Upper lobe of left lung (tissue), 6 donors: Measurements from ENCODE around the gene ZNF500. TPM values are rescaled to one million over a fixed set of nuclear protein-coding genes. Genes with fewer than 3 reads are reported as not detected.

Source experiments
- ATAC-seq, 2 donors: fragments of 200-7000 bp; cut with Tn5 transposase; one replicate each; pipeline ENCODE4 v1.9.1; 2022; ENCODE audit warnings: mild to moderate bottlenecking in 2 of 2, moderate library complexity in 2 of 2; ENCODE audit not compliant: low FRiP score in 2 of 2
- DNase-seq, 2 donors: peaks; one replicate each; pipeline ENCODE4 v3.0.0-alpha.2; 2019 to 2020
- H3K27ac ChIP-seq, 4 donors: fragments of 200-600 bp; sonication (generic); one replicate each; pipeline ENCODE4 v1.5.1; 2016 to 2019
- H3K27me3 ChIP-seq, 4 donors: fragments of 200-600 bp; sonication (generic); one replicate each; pipeline ENCODE4 v1.5.1; 2017 to 2019
- H3K36me3 ChIP-seq, 4 donors: fragments of 200-600 bp; sonication (generic); one replicate each; pipeline ENCODE4 v1.5.1; 2016 to 2019
- H3K4me1 ChIP-seq, 4 donors: fragments of 200-600 bp; sonication (generic); one replicate each; pipeline ENCODE4 v1.5.1; 2018 to 2019
- H3K4me3 ChIP-seq, 4 donors: fragments of 200-600 bp; sonication (generic); one replicate each; pipeline ENCODE4 v1.5.1; 2017 to 2019; ENCODE audit warnings: mild to moderate bottlenecking in 2 of 4, moderate library complexity in 1 of 4
- H3K9me3 ChIP-seq, 4 donors: fragments of 200-600 bp; sonication (generic); one replicate each; pipeline ENCODE4 v1.5.1; 2018 to 2019
- CTCF ChIP-seq, 6 experiments: fragments of 450-650 bp in 4 of 6; fragments of 200-600 bp in 2 of 6; sonication (generic) in 2 of 6; IDR thresholded peaks; one replicate each; pipeline ENCODE4 v1.5.1; 2016 to 2019; ENCODE audit warnings: antibody characterized with exemption in 6 of 6
- EP300 ChIP-seq, 4 donors: sonication (generic); formaldehyde crosslinking; IDR thresholded peaks; one replicate each; pipeline ENCODE4 v1.5.1; 2017; ENCODE audit warnings: antibody characterized with exemption in 4 of 4, control low read depth in 2 of 4
- POLR2A ChIP-seq, 4 donors: fragments of 450-650 bp; IDR thresholded peaks; one replicate each; pipeline ENCODE4 v1.5.1; 2016 to 2017; ENCODE audit warnings: antibody characterized with exemption in 4 of 4, mild to moderate bottlenecking in 2 of 4
- POLR2AphosphoS5 ChIP-seq, 2 donors: sonication (generic); formaldehyde crosslinking; IDR thresholded peaks; one replicate each; pipeline ENCODE4 v1.5.1; 2017; ENCODE audit warnings: antibody characterized with exemption in 2 of 2
- WGBS, 2 donors: methylation state at CpG; one replicate each; pipeline ENCODE4 v1.1.5; 2017 to 2018; 5-methylcytosine and 5-hydroxymethylcytosine counted together
- total RNA-seq, 6 donors: library from RNA; depleted of rRNA in 4 of 6; stranded (reverse); fragments of >200 nt in 4 of 6; gene quantifications; one replicate each; pipeline versions ENCODE4 v1.1.0 to v1.2.1, GENCODE V29; 2016 to 2021
- donor health status: DM: no; HTN: no; CAD: no; lungs with moderate emphysema.
- donor health status: DM: no; HTN: yes; CAD: no; lungs with severe emphysema.

Gene ZNF500
- total RNA-seq, 6 donors from 2014 or later, result 10.1 to 17.5 (median 13.2) TPM

GRCh38 chr16:4780235-4780634 is 13.3 kb upstream of the ZNF500 start:
- TF ChIP-seq CTCF (IDR thresholded peaks at IDR 0.05) (no peak), EP300 (IDR thresholded peaks at IDR 0.05) (no peak), POLR2AphosphoS5 (IDR thresholded peaks at IDR 0.05) (no peak), POLR2A (IDR thresholded peaks at IDR 0.05) (no peak)
- no peaks in the 10 kb centered on the region for H3K27me3 ChIP-seq
- no peaks in the 10 kb centered on the region for H3K9me3 ChIP-seq
- H3K4me1 ChIP-seq, result no peaks in the 10 kb centered on the region
- H3K4me3 ChIP-seq, result no peak overlapping the region
- no peak for DNase-seq
- ATAC-seq, result no peak
- H3K27ac ChIP-seq, result no peak overlapping the region
- no peaks in the 10 kb centered on the region for H3K36me3 ChIP-seq
- whole genome bisulfite sequencing, 2 donors, result 83 to 91% methylated on average over 4 of the region's 4 CpGs

- Histone ChIP-seq H3K4me3 (no peak overlapping the region), H3K27ac (no peak overlapping the region), H3K36me3 (no peaks in the 10 kb centered on the region), H3K27me3 (no peaks in the 10 kb centered on the region), H3K9me3 (no peaks in the 10 kb centered on the region), H3K4me1 (no peaks in the 10 kb centered on the region)
- ATAC-seq (no peak), DNase-seq (no peak)
- 85 to 91% methylated on average over 4 to 5 of the region's 5 CpGs for WGBS, 2 donors
- TF ChIP-seq EP300 (IDR thresholded peaks at IDR 0.05) (no peak), CTCF (IDR thresholded peaks at IDR 0.05) (no peak), POLR2AphosphoS5 (IDR thresholded peaks at IDR 0.05) (no peak), POLR2A (IDR thresholded peaks at IDR 0.05) (no peak)
Measured at GRCh38 chr16:4778050-4778392, 11.1 kb upstream of the ZNF500 start.

- TF ChIP-seq CTCF (IDR thresholded peaks at IDR 0.05) (no peak), POLR2AphosphoS5 (IDR thresholded peaks at IDR 0.05) (no peak), POLR2A (IDR thresholded peaks at IDR 0.05) (no peak), EP300 (IDR thresholded peaks at IDR 0.05) (no peak)
- H3K27me3 ChIP-seq, result no peaks in the 10 kb centered on the region
- H3K27ac ChIP-seq, result no peak overlapping the region
- H3K9me3 ChIP-seq, result no peaks in the 10 kb centered on the region
- no peaks in the 10 kb centered on the region for H3K36me3 ChIP-seq
- no peaks in the 10 kb centered on the region for H3K4me1 ChIP-seq
- ATAC-seq (no peak), DNase-seq (peak in 1 of 2 donors; percentile 62)
- H3K4me3 ChIP-seq, result no peak overlapping the region
- 88 to 94% methylated on average over 2 to 17 of the region's 17 CpGs for WGBS, 2 donors
Measured at GRCh38 chr16:4777339-4778049, 10.5 kb upstream of the ZNF500 start.

GRCh38 chr16:4776141-4776705 is 9.3 kb upstream of the ZNF500 start:
- H3K9me3 ChIP-seq, result no peaks in the 10 kb centered on the region
- no peaks in the 10 kb centered on the region for H3K27me3 ChIP-seq
- no peak for ATAC-seq
- H3K36me3 ChIP-seq, result no peaks in the 10 kb centered on the region
- no peak overlapping the region for H3K27ac ChIP-seq
- no peak for DNase-seq
- H3K4me3 ChIP-seq, result no peak overlapping the region
- WGBS, 2 donors, result 88 to 92% methylated on average over 2 of the region's 2 CpGs
- H3K4me1 ChIP-seq, result no peaks in the 10 kb centered on the region
- TF ChIP-seq POLR2AphosphoS5 (IDR thresholded peaks at IDR 0.05) (no peak), CTCF (IDR thresholded peaks at IDR 0.05) (no peak), POLR2A (IDR thresholded peaks at IDR 0.05) (no peak), EP300 (IDR thresholded peaks at IDR 0.05) (no peak)

- H3K9me3 ChIP-seq, result no peaks in the 10 kb centered on the region
- no peak for TF ChIP-seq CTCF (IDR thresholded peaks at IDR 0.05)
- no peak for TF ChIP-seq EP300 (IDR thresholded peaks at IDR 0.05)
- no peak for TF ChIP-seq POLR2A (IDR thresholded peaks at IDR 0.05)
- no peak for TF ChIP-seq POLR2AphosphoS5 (IDR thresholded peaks at IDR 0.05)
- WGBS, 2 donors, result 72 to 87% methylated on average over 4 of the region's 13 CpGs
- no peaks in the 10 kb centered on the region for H3K36me3 ChIP-seq
- ATAC-seq (no peak), DNase-seq (no peak)
- H3K4me1 ChIP-seq, result no peaks in the 10 kb centered on the region
- no peak overlapping the region for H3K4me3 ChIP-seq
- no peaks in the 10 kb centered on the region for H3K27me3 ChIP-seq
- H3K27ac ChIP-seq, result no peak overlapping the region
Measured at GRCh38 chr16:4775005-4775404, 8.0 kb upstream of the ZNF500 start.
